ENCODE data around the gene CRHR2. TPM values are rescaled to one million over a fixed set of nuclear protein-coding genes. Genes with fewer than 3 reads are reported as not detected.

The CRHR2 gene
- total RNA-seq, 1 donor from 2014 or later = not detected

DNA sequence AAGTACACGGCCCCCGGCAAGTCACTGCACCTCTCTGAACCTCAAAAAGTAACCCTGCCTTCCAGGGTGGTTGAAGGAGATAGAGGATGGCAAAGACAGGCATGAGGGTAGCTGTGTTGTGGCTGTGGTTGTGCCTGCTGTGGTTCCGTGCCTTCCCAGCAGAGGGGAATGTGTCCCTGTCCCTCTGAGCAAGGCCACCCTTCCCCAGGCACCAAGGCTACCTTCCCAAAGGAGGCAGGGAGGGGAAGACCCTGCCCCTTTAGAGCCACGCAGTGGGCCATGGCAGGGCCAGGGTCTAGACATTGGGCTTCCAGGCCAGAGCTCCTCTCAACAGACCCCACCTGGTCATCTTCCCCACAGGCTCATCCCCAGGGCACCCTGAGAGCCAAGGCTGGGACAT, 18.8 kb downstream of the CRHR2 start:
- no peak overlapping the region for H3K4me3 ChIP-seq (ENCODE audit: low read depth, low read length)
- TF ChIP-seq, protein P1, sequence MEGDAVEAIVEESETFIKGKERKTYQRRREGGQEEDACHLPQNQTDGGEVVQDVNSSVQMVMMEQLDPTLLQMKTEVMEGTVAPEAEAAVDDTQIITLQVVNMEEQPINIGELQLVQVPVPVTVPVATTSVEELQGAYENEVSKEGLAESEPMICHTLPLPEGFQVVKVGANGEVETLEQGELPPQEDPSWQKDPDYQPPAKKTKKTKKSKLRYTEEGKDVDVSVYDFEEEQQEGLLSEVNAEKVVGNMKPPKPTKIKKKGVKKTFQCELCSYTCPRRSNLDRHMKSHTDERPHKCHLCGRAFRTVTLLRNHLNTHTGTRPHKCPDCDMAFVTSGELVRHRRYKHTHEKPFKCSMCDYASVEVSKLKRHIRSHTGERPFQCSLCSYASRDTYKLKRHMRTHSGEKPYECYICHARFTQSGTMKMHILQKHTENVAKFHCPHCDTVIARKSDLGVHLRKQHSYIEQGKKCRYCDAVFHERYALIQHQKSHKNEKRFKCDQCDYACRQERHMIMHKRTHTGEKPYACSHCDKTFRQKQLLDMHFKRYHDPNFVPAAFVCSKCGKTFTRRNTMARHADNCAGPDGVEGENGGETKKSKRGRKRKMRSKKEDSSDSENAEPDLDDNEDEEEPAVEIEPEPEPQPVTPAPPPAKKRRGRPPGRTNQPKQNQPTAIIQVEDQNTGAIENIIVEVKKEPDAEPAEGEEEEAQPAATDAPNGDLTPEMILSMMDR (conservative IDR thresholded peaks at IDR 0.05; ENCODE audit: low read depth, low read length) = no peak
- DNase-seq (ENCODE audit: low read depth) = no peak

DNA sequence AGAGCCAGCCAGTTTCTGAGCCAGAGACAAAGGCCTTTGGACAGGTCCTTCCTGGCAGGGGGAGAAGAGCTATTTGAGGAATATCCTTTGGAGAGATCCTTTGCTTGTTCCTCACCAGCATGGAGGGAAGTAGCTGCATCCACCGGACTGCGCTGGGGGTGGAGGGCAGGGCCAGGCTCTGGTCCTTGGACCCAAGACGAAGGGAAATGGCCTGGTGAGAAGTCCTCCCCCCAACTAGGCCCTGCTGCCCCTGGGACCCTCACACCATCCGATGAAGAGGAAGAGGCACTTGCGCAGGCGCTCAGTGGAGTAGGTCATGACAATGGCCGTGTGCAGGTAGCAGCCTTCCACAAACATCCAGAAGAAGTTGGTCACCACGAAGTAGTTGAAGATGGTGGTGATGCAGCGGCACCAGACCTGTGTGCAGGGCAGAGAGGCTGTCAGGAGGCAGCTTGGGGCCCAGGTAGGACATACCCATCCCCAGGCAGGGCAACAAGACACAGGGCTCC, 19.8 kb downstream of the CRHR2 start:
- DNase-seq (ENCODE audit: low read depth) = no peak
- H3K4me3 ChIP-seq (ENCODE audit: low read depth, low read length) = no peak overlapping the region
- TF ChIP-seq, protein P1 (conservative IDR thresholded peaks at IDR 0.05; ENCODE audit: low read depth, low read length) = no peak

DNA sequence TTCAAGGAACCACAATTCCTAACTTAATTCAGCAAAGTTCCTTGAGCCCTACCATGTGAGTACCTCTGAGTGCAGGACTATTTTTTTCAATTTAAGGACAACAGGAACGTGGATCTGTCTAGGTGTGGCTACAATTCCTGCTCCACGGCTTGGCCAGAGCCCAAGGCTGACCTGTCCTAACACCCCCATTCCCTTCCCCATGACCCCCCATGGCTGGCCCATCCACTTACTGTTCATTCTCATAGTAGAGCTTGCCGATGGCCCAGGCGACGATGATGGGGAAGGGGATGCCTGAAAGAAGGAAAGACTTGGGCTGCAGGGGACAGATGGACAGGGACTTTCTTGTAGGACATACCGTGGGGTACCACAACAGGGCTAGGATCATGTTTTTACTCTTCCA, 20.3 kb downstream of the CRHR2 start:
- DNase-seq (ENCODE audit: low read depth) = no peak
- H3K4me3 ChIP-seq (ENCODE audit: low read depth, low read length) = no peak overlapping the region

DNA sequence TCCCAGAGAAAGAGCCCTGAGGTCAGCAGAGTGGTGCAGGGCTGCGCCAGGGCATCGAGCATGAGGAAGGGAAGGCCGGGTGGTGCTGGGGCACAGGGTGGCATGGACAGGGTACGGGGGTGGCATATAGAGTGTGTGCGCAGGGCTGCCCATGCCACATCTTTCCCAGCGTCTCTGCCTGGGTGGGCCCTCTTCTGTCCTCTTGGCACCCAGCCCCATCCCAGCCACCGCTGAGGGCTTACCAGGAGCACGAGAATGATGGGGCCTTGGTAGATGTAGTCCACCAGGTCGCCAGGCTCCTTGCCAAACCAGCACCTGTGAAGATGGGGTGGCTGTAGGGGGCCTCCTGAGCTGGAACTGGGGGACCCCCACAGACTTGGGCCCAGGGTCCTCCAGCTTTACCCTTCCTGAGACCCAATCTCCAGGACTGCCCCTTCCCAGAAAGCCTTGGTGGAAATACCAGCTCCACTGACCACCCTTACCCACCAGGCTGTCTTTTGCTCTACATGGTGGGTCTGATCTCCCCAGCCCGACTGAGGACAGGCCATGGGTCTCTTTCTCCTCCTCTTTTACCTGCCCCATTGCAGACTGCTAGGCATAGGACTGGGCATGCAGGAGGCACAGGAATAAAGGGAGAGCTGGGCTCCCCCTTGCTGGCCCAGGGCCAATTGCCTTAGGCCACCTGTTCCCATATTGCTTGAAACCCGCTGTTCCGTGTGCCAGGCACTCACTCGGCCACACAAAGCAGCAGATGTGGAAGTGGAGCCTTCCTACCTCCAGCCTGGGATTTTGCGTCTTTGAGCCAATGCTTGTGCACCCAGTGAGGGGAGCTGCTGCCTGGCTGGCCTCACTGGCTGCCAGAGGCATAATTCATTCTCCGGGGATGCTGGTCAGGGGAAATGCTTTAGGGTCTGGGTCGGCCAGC, 21.7 kb downstream of the CRHR2 start:
- TF ChIP-seq, protein P1 (conservative IDR thresholded peaks at IDR 0.05; ENCODE audit: low read depth, low read length) = no peak
- H3K4me3 ChIP-seq (ENCODE audit: low read depth, low read length) = no peak overlapping the region
- DNase-seq (ENCODE audit: low read depth) = no peak

More for the DNA sequence above, 20.3 kb downstream of the CRHR2 start:
- TF ChIP-seq, protein P1 (conservative IDR thresholded peaks at IDR 0.05; ENCODE audit: low read depth, low read length) = no peak

DNA sequence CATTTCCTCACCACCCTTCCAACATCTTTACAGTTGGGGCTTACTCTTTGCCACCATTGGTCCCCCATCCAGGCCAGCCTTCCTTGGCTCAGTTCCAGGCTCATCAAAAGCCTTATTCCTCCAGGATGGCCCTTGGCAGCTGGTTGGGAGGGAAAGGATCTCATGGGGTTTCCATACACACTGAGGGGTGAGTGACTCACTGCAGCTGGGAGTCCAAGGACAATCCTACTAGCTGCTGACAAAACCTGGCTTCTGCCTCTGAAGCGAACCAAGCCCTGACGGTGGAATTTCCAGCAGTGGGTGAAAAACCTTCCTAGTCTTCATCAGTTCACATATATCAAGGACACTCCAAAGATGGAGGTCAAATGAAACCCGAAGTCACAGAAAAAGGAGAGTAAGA, 22.9 kb downstream of the CRHR2 start:
- no peak overlapping the region for H3K4me3 ChIP-seq (ENCODE audit: low read depth, low read length)
- TF ChIP-seq, protein P1 (conservative IDR thresholded peaks at IDR 0.05; ENCODE audit: low read depth, low read length) = no peak
- DNase-seq (ENCODE audit: low read depth) = no peak

DNA sequence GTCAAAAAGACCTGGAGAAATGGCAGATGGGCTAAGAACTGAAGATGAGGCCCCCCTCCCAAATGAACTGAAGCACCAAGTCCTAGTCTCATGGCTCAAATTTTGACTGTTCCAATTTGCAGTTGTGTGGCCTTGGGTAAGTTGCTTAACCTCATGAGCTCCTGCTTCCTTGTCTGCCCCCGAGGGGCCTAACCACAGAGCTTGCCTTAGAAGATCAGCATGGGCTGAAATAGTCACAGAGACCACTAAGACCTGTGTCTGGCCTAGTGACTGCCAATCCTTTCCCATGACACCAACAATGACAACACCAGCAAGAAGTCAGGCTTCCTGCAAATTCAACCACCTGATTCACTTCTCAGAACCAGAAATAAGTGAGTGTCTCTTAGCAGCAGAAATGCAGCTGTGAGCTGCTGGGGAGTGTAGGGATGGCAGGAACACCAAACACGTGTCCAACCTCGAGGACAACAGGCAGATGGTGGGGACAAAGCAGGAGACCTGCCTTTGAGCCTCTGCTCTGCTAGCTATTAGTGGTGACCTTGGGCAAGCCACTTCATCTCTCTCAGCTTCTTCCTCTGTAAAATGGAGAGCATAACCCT, 23.7 kb downstream of the CRHR2 start:
- no peak overlapping the region for H3K4me3 ChIP-seq (ENCODE audit: low read depth, low read length)
- DNase-seq (ENCODE audit: low read depth) = no peak
- TF ChIP-seq, protein P1 (conservative IDR thresholded peaks at IDR 0.05; ENCODE audit: low read depth, low read length) = no peak
